Stimulated activated CD4-positive, alpha-beta T cell treated with anti-CD3 and anti-CD28 coated beads, Interleukin-12 subunit alpha, Interleukin-12 subunit beta, amount 100 ng/mL, for 4 hours (primary cell): Measurements from ENCODE around the gene TRIM22.
A peak's percentile ranks its signal among the peaks of the same experiment; 100 is the strongest.
"Not testable (repeated sequence)": the region's sequence is repeated elsewhere in the genome, so short reads cannot be mapped to it uniquely, and the experiment has no call there.

ENCODE experiments used
- DNase-seq: peaks from one replicate; pipeline ENCODE4 v3.0.0-alpha.2; 2020

Gene TRIM22

GRCh38 chr11:5689551-5689983 lies at the start of gene TRIM22:
TSS of gene TRIM22 (plus strand) at chr11:5689790. CDS start at chr11:5696233, 6,443 bp downstream.
- DNase-seq = peak; percentile 30

- no peak for DNase-seq
Observed at GRCh38 chr11:5639953-5640352, 49.6 kb upstream of the TRIM22 start.

- DNase-seq = no peak
Observed at GRCh38 chr11:5643585-5643984, 46.0 kb upstream of the TRIM22 start.

GRCh38 chr11:5646139-5646538 lies 43.5 kb upstream of the TRIM22 start:
- DNase-seq = no peak

- DNase-seq = no peak
Observed at GRCh38 chr11:5655474-5655873, 34.1 kb upstream of the TRIM22 start.

GRCh38 chr11:5656956-5657355 lies 32.6 kb upstream of the TRIM22 start:
- DNase-seq = not testable (repeated sequence)

GRCh38 chr11:5658318-5658717 lies 31.3 kb upstream of the TRIM22 start:
- no peak for DNase-seq

GRCh38 chr11:5663511-5663910 lies 26.1 kb upstream of the TRIM22 start:
- DNase-seq = no peak

- DNase-seq = no peak
Observed at GRCh38 chr11:5665051-5665570, 24.5 kb upstream of the TRIM22 start.

GRCh38 chr11:5665746-5666401 lies 23.7 kb upstream of the TRIM22 start:
- no peak for DNase-seq

GRCh38 chr11:5666402-5666793 lies 23.2 kb upstream of the TRIM22 start:
- DNase-seq = no peak

GRCh38 chr11:5671831-5672230 lies 17.8 kb upstream of the TRIM22 start:
- DNase-seq = no peak

GRCh38 chr11:5674391-5674790 lies 15.2 kb upstream of the TRIM22 start:
- DNase-seq = no peak

GRCh38 chr11:5679811-5680210 lies 9.8 kb upstream of the TRIM22 start:
- DNase-seq = no peak

- not testable (repeated sequence) for DNase-seq
Observed at GRCh38 chr11:5682890-5683441, 6.6 kb upstream of the TRIM22 start.

GRCh38 chr11:5683620-5684019 lies 6.0 kb upstream of the TRIM22 start:
- not testable (repeated sequence) for DNase-seq

- DNase-seq = no peak
Observed at GRCh38 chr11:5684036-5684645, 5.4 kb upstream of the TRIM22 start.

- peak; percentile 67 for DNase-seq
Observed at GRCh38 chr11:5684646-5685362, 4.8 kb upstream of the TRIM22 start, which contains the start of gene TRIM5. TSS of gene TRIM5 (minus strand) at chr11:5685074. CDS start at chr11:5680177, 4,897 bp downstream.

- DNase-seq = no peak
Observed at GRCh38 chr11:5686426-5686825, 3.2 kb upstream of the TRIM22 start.

- DNase-seq = no peak
Observed at GRCh38 chr11:5688482-5688881, 1.1 kb upstream of the TRIM22 start.

GRCh38 chr11:5690216-5690615 lies 626 bp downstream of the TRIM22 start:
- DNase-seq = no peak

- no peak for DNase-seq
Observed at GRCh38 chr11:5690736-5691135, 1.1 kb downstream of the TRIM22 start.

- not testable (repeated sequence) for DNase-seq
Observed at GRCh38 chr11:5691238-5691963, 1.8 kb downstream of the TRIM22 start.
